ENCODE results near the gene PEX6.

- no peak for TF ChIP-seq EZH2 (IDR thresholded peaks at IDR 0.05; ENCODE audit: low read length)
- TF ChIP-seq CTCF (optimal IDR thresholded peaks at IDR 0.05 in 1 of 3, IDR thresholded peaks at IDR 0.05 in 1 of 3, conservative IDR thresholded peaks at IDR 0.05 in 1 of 3; ENCODE audit: extremely low read depth in 1 of 3, insufficient read depth in 2 of 3, low read length in 3 of 3) = no peak
Measured at GRCh38 chr6:42984924-42985475, 6.0 kb upstream of the PEX6 start.

All from keratinocyte (primary cell).